Bronchial epithelial cell (primary cell): Measurements from ENCODE around the gene GPR161. TPM values are rescaled to one million over a fixed set of nuclear protein-coding genes. Genes with fewer than 3 reads are reported as not detected.

Source experiments
- DNase-seq: peaks from one replicate; pipeline ENCODE4 v3.0.0-alpha.2; 2010; ENCODE audit warnings: low read depth
- FAIRE-seq: peaks from 2 replicates; lab custom pipeline; 2011; peaks lifted over from hg19 to GRCh38; lab: Jason Lieb, UNC
- H3K27me3 ChIP-seq: 2 replicates; pipeline ENCODE4 v1.5.1; 2011; ENCODE audit warnings: low read length; ENCODE audit not compliant: control insufficient read depth, insufficient read depth
- H3K36me3 ChIP-seq: 2 replicates; pipeline ENCODE4 v1.5.1; 2011; ENCODE audit warnings: low read length; ENCODE audit not compliant: control insufficient read depth, insufficient read depth
- H3K4me3 ChIP-seq: 2 replicates; pipeline ENCODE4 v1.5.1; 2011; ENCODE audit warnings: mild to moderate bottlenecking, low read depth, low read length, control low read depth
- CTCF ChIP-seq: IDR thresholded peaks from 2 replicates; pipeline ENCODE4 v1.5.1; 2011; ENCODE audit warnings: mild to moderate bottlenecking, moderate library complexity, low read length, control low read depth, inconsistent platforms; ENCODE audit not compliant: insufficient read depth, severe bottlenecking
- total RNA-seq: library from RNA; depleted of rRNA; stranded (reverse); fragments of >200 nt; gene quantifications from 2 replicates; pipeline ENCODE4 v1.2.1, GENCODE V29; 2014

GPR161 gene
- total RNA-seq, 1 donor from 2014 or later, result 8.2 TPM

GRCh38 chr1:168091720-168092550, 44.8 kb downstream of the GPR161 start:
- Histone ChIP-seq H3K27me3 (no peaks in the 10 kb centered on the region), H3K4me3 (no peak overlapping the region), H3K36me3 (peaks cover 2% of the 10 kb centered on the region)
- FAIRE-seq (no peak), DNase-seq (no peak)
- TF ChIP-seq CTCF, result no peak

- FAIRE-seq (no peak), DNase-seq (no peak)
- H3K36me3 ChIP-seq, result peaks cover 2% of the 10 kb centered on the region
- no peaks in the 10 kb centered on the region for H3K27me3 ChIP-seq
- H3K4me3 ChIP-seq, result no peak overlapping the region
- no peak for TF ChIP-seq CTCF
These were observed 45.7 kb downstream of the GPR161 start for GRCh38 chr1:168091063-168091462.

- Histone ChIP-seq H3K27me3 (no peaks in the 10 kb centered on the region), H3K4me3 (no peak overlapping the region), H3K36me3 (peaks cover 2% of the 10 kb centered on the region)
- FAIRE-seq (no peak), DNase-seq (no peak)
- TF ChIP-seq CTCF, result no peak
These were observed 46.3 kb downstream of the GPR161 start for GRCh38 chr1:168090395-168090794.

- DNase-seq, result no peak
- Histone ChIP-seq H3K36me3 (peaks cover 2% of the 10 kb centered on the region), H3K4me3 (no peak overlapping the region), H3K27me3 (no peaks in the 10 kb centered on the region)
- FAIRE-seq, result no peak
- TF ChIP-seq CTCF, result no peak
These were observed 46.8 kb downstream of the GPR161 start for GRCh38 chr1:168089979-168090337.

GRCh38 chr1:168089326-168089978, 47.3 kb downstream of the GPR161 start:
- TF ChIP-seq CTCF, result no peak
- H3K27me3 ChIP-seq, result no peaks in the 10 kb centered on the region
- FAIRE-seq (no peak), DNase-seq (no peak)
- H3K4me3 ChIP-seq, result no peak overlapping the region
- H3K36me3 ChIP-seq, result peaks cover 2% of the 10 kb centered on the region
